Cerebellar nuclear complex (tissue), 1 donor: ENCODE measurements around the gene CAND2.
"Not testable (repeated sequence)": the region's sequence is repeated elsewhere in the genome, so short reads cannot be mapped to it uniquely, and the experiment has no call there.

Experiments used
- DNase-seq, 2 experiments: peaks; one replicate each; lab custom pipeline; 2025; lab: John Stamatoyannopoulos, UW

Gene CAND2

GRCh38 chr3:12771236-12771635 is 25.2 kb upstream of the CAND2 start:
- no peak for DNase-seq

DNA sequence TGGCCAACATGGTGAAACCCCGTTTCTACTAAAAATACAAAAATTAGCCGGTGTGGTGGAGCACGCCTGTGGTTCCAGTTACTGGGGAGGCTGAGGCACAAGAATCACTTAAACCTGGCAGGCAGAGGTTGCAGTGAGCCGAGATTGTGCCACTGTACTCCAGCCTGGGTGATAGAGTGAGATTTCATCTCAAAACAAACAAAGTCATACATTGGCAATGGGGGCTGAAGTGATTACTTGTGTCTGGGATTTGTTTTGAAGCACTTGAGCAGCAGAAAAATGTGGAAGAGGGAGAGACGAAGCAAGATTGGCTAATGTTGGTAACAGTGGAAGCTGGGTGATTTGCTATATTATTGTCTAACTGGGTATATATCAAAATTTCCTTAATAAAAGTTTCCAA is 24.0 kb upstream of the CAND2 start:
- DNase-seq = no peak

GRCh38 chr3:12773030-12773709 is 23.3 kb upstream of the CAND2 start:
- DNase-seq = no peak

GRCh38 chr3:12773710-12774086 is 22.8 kb upstream of the CAND2 start:
- no peak for DNase-seq

- no peak for DNase-seq
These were observed 21.9 kb upstream of the CAND2 start for GRCh38 chr3:12774619-12775018.

DNA sequence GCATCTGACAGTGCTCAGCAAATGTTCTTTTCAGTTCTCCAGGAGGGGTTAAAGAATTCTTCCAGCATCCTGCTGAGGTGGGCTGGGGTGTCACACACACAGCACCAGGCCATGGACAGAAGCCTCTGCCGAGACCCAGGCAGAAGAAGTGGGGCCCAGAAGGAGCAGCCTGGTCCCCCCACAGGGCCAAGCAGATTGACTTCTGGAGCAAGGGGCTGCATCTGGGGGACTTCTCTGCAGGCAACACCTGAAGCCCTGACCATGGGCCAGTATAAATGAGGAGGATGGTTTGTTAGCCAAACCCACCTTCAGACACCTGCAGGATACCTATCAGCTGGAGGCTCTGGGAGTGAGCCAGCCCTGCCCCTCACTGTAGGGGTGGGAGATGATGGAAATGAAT is 21.3 kb upstream of the CAND2 start:
- DNase-seq = no peak

- DNase-seq = not testable (repeated sequence)
These were observed 20.5 kb upstream of the CAND2 start for GRCh38 chr3:12775970-12776369.

DNA sequence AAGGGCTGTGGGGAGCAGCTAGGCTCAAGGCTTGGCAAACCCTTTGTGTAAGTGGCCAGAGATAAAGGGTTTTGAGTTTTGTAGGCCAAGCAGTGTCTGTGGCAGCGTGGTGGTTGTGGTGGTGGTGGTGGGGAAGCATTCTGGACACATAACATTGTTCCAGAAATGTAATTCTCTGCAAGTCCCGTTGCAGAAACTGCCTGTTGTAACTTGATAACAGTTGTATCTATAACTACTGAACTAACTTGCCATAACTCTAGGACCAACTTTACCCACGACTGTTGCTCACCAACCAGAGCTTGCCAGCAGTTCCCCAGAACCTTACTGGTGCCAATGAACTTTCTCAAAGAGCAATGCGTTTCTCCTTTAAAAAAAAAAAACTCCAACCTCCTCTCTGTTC is 19.3 kb upstream of the CAND2 start:
- no peak for DNase-seq

- DNase-seq = no peak
These were observed 15.7 kb upstream of the CAND2 start for GRCh38 chr3:12780751-12781150.

- DNase-seq = no peak
These were observed 14.2 kb upstream of the CAND2 start for GRCh38 chr3:12782172-12782815.

- no peak for DNase-seq
These were observed 11.4 kb upstream of the CAND2 start for GRCh38 chr3:12785096-12785495.

DNA sequence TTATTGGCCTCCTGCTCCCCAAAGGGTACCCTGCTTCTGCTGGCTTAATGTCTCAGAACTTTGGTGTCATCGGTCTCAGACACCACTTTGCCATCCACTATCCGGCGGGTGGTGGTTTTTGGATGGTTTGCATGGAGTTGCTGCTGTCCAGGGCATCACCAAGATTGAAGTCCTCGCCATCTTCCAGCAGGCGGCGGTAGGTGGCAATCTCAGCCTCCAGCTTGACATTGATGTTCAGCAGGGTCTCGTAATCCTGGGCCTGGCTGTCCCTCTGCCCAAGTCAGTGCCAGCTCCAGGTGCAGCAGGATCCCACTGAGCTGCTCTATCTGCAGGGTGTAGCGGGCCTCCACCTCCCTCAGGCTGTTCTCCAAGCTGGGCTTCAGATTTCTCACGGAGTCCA is 9.1 kb upstream of the CAND2 start:
- peak in 1 of 2 experiments; percentile 23 for DNase-seq

GRCh38 chr3:12787967-12788690 is 8.4 kb upstream of the CAND2 start:
- DNase-seq = not testable (repeated sequence)

DNA sequence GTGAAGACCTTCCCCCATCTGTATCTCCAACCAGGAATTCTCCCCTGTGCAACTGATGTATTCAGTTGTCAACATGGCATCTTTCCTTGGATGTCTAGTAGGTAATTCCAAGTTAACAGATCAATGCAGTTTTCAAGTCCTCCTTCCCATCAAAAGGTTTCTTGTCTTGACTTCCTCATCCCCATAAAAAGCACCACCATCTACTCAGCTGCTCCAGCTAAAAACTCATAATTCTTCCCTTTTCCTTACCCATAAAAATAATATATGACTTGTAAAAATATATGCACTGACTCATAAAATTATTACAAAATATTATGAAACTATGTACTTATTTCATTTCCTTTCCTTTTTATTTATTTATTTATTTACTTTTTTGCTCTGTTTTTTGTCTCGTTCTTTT is 5.0 kb upstream of the CAND2 start:
- DNase-seq = no peak

- DNase-seq = no peak
These were observed 2.8 kb upstream of the CAND2 start for GRCh38 chr3:12793701-12794100.

DNA sequence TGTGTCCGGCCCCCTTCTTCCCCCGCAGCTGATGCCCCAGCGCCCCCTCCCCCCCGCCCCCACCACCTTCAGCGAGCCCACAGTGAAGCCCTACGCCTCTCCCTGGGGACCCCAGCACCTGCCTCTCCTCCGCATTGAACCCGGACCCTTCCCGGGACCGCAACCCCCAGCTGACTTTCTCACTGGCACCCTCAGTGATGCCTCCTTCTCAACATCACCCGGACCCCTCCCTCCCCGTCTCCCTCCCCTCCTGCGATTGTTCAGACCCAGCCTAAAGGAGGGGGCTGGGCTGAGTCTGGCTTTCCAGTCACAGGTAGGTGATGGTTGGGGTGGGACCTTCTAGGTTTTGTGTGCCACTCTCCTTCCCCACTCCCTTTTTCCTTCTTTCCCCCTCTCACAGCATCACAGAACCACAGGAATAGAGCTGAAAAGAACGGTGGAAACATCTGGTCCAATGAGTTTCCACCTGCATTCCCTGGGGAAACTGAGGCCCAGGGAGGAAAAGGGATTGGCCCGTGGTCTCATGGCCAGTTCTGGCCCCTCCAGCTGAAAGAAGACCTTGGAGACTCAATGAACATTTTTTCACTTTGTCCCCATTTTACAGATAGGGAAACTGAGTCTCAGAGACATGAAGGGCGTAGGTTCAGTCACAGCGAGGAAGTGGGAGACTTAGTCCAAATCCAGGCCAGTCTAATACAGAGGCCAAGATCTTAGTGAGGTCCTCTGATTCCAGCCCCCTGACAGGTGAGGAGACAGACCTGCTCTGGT is 828 bp downstream of the CAND2 start:
- DNase-seq = no peak

DNA sequence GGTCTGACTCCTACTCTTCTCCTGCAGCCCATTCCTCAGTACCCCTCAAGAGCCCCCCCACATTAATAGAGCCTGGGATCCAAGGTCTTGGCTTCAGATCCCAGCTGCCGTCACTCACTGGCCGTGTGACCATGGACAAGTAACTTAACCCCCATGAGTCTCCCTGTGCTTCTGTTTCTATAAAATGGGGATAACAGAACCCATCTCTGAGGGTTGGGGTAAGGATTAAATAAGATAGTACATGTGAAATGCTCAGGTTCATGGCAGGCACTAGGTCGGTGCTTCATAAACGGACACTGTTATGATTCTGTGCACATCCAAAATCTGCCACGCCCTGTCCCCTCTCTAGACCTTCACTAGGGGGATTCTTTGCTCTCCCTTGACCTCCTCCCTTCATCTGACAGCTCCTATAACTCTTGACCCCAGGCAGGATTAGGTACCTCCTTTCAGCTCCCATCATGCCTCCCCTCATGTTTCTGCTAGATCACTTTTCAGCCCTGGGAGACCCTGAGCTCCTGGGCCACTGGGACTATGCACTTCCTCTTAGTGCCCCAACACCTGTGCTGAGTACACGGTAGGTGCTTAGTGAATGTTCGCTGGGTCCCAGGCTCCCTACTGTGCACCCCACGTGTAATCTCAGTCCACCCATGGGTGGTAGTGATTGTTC is 1.5 kb downstream of the CAND2 start:
- no peak for DNase-seq

GRCh38 chr3:12798559-12799179 is 2.2 kb downstream of the CAND2 start:
- DNase-seq = no peak

- DNase-seq = no peak
These were observed 3.3 kb downstream of the CAND2 start for GRCh38 chr3:12799525-12800440.

GRCh38 chr3:12803371-12803770 is 6.9 kb downstream of the CAND2 start:
- DNase-seq = no peak
